Measurements from ENCODE around the gene SMAGP.
"Not testable (repeated sequence)": the region's sequence is repeated elsewhere in the genome, so short reads cannot be mapped to it uniquely, and the experiment has no call there.

The SMAGP gene

DNA sequence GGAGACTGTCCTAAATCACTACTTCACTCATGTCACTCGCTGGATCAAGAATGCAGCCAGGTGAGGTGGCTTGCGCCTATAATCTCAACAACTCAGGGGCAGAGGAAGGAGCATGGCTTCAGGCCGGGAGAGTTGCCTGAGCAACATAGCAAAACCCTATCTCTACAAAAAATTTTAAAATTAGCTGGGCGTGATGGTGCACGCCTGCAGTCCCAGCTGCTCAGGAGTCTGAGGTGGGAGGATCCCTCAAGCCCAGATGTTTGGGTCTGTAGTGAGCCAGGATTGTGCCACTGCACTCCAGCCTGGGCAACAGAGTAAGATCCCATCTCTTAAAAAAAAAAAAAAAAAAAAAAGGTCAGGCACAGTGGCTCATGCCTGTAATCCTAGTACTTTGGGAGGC lies 5.9 kb downstream of the SMAGP start:
- no peak for DNase-seq (ENCODE audit: low spot score)

- no peak for DNase-seq (ENCODE audit: low spot score)
These were observed 6.9 kb downstream of the SMAGP start for GRCh38 chr12:51263341-51263740.

- DNase-seq (ENCODE audit: low spot score), result peak; percentile 45
These were observed 7.4 kb downstream of the SMAGP start for GRCh38 chr12:51262758-51263177.

GRCh38 chr12:51259600-51259999 lies 10.6 kb downstream of the SMAGP start:
- not testable (repeated sequence) for DNase-seq (ENCODE audit: low spot score)

DNA sequence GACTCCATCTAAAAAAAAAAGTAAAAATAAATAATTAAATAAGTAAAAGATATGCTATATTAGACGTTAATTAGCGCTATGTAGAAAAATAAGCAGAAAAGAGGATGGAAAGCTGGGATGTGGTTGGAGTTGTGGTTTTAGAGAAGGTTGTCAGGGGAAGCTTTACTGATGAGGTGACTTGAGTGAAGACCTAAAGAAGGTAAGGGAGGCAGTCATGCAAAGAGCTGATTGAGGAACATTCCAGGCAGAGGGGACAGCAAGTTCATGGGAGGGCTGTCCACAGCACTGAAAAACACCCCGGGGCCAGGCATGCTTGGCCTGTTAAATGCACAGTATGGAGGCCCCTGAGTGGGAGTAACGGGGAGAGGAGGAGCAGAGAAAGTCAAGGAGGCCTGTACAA lies 15.7 kb downstream of the SMAGP start:
- DNase-seq (ENCODE audit: low spot score), result no peak

GRCh38 chr12:51253276-51253675 lies 16.9 kb downstream of the SMAGP start:
- DNase-seq (ENCODE audit: low spot score), result no peak

- no peak for DNase-seq (ENCODE audit: low spot score)
These were observed 22.6 kb downstream of the SMAGP start for GRCh38 chr12:51247523-51248206.

DNA sequence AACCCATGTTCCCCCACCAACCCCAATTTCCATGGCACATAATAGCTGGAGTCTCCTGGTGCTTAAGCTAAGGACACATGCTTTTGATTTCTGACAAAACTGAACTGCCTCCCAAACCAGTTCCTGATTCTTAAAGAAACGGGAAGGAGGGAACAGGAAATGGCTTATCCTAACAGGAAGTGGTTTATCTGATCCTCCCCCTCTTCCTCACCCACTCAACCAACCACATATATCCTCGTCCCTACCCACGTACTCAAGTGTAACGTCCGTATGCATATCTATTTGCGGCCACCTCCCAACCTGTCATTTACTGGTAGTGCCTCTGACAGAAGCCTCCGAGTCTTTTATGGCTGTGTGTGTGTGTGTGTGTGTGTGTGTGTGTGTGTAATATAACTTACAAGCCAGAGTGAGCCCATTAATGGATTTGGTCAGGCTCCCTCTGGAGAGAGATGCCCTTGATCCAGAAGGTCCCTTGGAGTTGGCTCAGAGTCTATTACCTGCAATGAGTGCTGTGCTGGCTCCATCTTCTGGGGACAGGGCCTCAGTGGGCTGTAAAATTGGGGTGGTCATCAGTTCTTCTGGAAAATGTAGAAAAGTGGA lies 23.9 kb downstream of the SMAGP start:
- peak; percentile 50 for DNase-seq (ENCODE audit: low spot score)

GRCh38 chr12:51245476-51246253 lies 24.6 kb downstream of the SMAGP start:
- no peak for DNase-seq (ENCODE audit: low spot score)

GRCh38 chr12:51244269-51244668 lies 25.9 kb downstream of the SMAGP start:
- no peak for DNase-seq (ENCODE audit: low spot score)

DNA sequence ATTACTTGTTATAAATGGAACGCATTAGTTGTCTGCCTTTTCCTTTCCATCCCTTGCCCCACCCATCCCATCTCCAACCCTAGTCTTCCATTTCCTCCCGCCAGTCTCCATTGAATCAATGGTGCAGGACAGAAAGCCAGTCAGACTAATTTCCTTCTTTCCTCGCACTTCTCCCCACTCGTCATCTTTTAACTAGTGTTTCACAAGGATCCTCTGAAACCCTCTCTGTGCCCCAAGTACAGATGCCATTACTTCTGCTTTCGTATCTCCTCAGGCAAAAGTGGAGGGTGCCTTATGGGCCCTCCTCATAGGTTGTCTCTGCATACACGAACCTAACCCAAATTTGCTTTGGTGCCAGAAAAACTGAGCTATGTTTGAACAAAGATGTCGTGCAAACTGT lies 27.3 kb downstream of the SMAGP start:
- DNase-seq (ENCODE audit: low spot score), result no peak

- DNase-seq (ENCODE audit: low spot score), result no peak
These were observed 28.1 kb downstream of the SMAGP start for GRCh38 chr12:51242120-51242519.

GRCh38 chr12:51240971-51241370 lies 29.2 kb downstream of the SMAGP start:
- no peak for DNase-seq (ENCODE audit: low spot score)

- DNase-seq (ENCODE audit: low spot score), result peak; percentile 96
These were observed 31.5 kb downstream of the SMAGP start, which contains the start of gene DAZAP2 for GRCh38 chr12:51238510-51239334. Gene DAZAP2 (plus strand): TSS chr12:51238826. CDS start chr12:51238908, 82 bp downstream.

DNA sequence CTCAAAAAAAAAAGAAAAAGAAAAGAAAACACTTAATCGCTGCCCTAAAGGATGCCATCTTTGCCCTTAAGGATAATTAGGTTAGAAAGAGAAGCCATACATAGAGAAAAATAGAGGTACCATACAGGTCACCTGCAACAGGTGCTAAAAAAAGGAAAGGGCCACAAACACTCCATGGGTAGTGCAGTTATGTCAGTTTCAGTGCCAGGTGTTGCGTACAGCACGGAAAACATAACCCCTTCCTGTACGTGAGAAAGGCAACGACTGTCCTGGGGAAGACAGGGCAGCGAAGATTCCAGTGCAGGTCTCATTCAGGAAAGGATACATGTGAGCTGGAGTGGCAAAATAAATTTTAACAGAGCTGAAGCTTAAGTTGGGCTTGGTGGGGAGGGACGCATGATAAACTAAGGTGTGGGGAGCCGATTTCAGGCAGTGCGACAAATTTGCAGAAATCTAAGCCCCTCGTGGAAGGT lies 32.1 kb downstream of the SMAGP start:
- peak; percentile 16 for DNase-seq (ENCODE audit: low spot score)

DNA sequence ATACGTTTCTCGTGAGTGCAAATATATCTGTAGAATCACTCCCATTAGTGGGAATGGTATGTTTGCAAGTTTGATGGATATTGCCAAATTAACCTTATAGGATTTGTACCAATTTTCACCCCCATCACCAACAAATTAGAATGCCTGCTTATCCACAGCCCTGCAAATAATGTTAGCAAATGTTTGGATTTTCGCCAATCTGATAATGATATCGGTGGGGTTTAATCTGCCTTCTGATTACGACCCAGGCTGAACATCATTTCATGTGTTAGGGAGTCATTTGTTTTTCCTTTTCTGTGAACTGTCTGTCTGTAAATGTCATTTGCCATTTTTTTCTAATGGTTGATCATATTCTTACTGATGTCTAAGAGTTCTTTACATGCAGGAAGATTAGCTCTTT lies 35.7 kb downstream of the SMAGP start:
- DNase-seq (ENCODE audit: low spot score), result no peak

DNA sequence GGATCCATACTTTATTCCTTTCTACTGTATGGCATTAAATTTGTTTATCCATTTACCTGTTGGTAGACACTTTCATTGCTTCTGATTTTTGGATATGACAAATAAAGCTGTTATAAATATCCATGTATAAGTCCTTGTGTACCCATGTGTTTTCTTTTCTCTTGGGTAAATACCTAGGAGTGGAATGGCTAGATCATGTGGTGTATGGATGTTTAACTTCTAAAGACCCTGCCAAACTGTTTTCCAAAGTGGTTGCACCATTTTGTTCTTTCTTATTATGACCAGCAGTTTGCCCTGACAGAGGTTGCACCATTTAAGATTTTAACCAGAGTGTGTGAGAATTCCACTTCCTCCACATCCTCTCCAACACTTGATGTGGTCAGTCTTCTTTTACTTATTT lies 37.6 kb downstream of the SMAGP start:
- no peak for DNase-seq (ENCODE audit: low spot score)

GRCh38 chr12:51229116-51229809 lies 41.0 kb downstream of the SMAGP start:
- no peak for DNase-seq (ENCODE audit: low spot score)

DNA sequence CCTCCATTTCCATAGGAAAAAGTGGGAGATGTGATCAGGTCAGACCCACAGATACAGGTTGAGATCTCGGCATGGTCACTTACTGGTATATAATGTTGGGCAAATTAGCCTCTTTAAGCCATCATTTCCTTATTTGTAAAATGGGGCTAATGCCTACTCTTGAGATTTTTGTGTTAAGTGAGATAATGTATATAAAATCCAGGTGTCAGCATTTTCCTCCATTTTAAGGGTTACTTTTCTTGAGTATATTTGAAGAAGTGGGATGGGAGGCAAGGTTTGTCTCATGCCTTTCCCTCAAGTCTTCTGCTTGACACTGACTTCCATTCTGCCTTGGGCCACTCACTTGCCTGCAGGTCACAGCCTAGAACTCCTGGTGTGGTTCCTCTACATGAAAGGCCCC lies 42.3 kb downstream of the SMAGP start:
- DNase-seq (ENCODE audit: low spot score), result no peak

- DNase-seq (ENCODE audit: low spot score), result not testable (repeated sequence)
These were observed 43.1 kb downstream of the SMAGP start for GRCh38 chr12:51227112-51227511.

DNA sequence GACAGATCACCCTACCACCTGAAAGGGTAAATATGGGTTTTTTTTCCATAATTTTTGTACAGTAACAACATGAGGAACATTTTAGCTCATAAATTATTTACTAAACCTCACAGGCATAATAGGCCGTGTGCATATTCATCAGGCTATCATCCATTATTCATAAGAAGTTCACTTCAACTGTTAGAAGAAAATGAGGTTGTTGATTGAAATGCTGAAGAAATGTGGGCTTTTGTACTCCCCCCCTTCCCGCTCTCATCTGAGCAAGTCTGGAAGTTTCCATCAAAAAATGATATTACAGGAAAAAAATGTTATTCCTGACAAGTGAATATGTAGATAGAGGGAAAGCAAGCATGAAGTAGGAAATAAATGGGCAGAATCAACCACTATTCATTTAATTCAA lies 44.4 kb downstream of the SMAGP start:
- no peak for DNase-seq (ENCODE audit: low spot score)
